Effector memory CD4-positive, alpha-beta T cell (primary cell): Measurements from ENCODE around the gene TBL2.

Source experiments
- DNase-seq, 3 donors: peaks; one replicate each; pipeline ENCODE4 v3.0.0-alpha.2; 2020
- H3K27ac ChIP-seq: 2 replicates; pipeline ENCODE4 v1.7.0; 2013; ENCODE audit warnings: mild to moderate bottlenecking, low read length, moderate library complexity; ENCODE audit not compliant: insufficient read depth, poor library complexity, severe bottlenecking
- H3K27me3 ChIP-seq: replicated peaks from 2 replicates; pipeline ENCODE4 v1.7.0; 2013; ENCODE audit warnings: mild to moderate bottlenecking, low read length; ENCODE audit not compliant: insufficient read depth, control insufficient read depth, poor library complexity, severe bottlenecking
- H3K36me3 ChIP-seq: 2 replicates; pipeline ENCODE4 v1.7.0; 2013; ENCODE audit warnings: mild to moderate bottlenecking, low read length, moderate library complexity; ENCODE audit not compliant: control insufficient read depth, insufficient read depth
- H3K4me1 ChIP-seq: 2 replicates; pipeline ENCODE4 v1.7.0; 2013; ENCODE audit warnings: low read length, mild to moderate bottlenecking; ENCODE audit not compliant: control insufficient read depth, insufficient read depth, poor library complexity, severe bottlenecking
- H3K4me3 ChIP-seq: 2 replicates; pipeline ENCODE4 v1.7.0; 2013; ENCODE audit warnings: low read length, low read depth, mild to moderate bottlenecking; ENCODE audit not compliant: insufficient read depth, poor library complexity, severe bottlenecking
- H3K9me3 ChIP-seq: 2 replicates; pipeline ENCODE4 v1.7.0; 2013; ENCODE audit warnings: mild to moderate bottlenecking, low read length, moderate library complexity; ENCODE audit not compliant: control insufficient read depth

TBL2 gene

GRCh38 chr7:73520673-73521635 is 57.4 kb downstream of the TBL2 start:
- Histone ChIP-seq H3K4me1 (peaks cover 35% of the 10 kb centered on the region), H3K27ac (peak overlapping the region; percentile 80), H3K9me3 (no peaks in the 10 kb centered on the region), H3K4me3 (peak overlapping the region; percentile 88), H3K36me3 (peaks cover 8% of the 10 kb centered on the region), H3K27me3 (no peaks in the 10 kb centered on the region)
- DNase-seq, result no peak

GRCh38 chr7:73519867-73520672 is 58.3 kb downstream of the TBL2 start:
- peak overlapping the region; percentile 80 for H3K27ac ChIP-seq
- peaks cover 14% of the 10 kb centered on the region for H3K36me3 ChIP-seq
- peak in 1 of 3 donors; percentile 14 for DNase-seq
- H3K27me3 ChIP-seq, result no peaks in the 10 kb centered on the region
- peak overlapping the region; percentile 88 for H3K4me3 ChIP-seq
- H3K4me1 ChIP-seq, result peaks cover 28% of the 10 kb centered on the region
- H3K9me3 ChIP-seq, result no peaks in the 10 kb centered on the region

GRCh38 chr7:73518470-73518869 is 59.9 kb downstream of the TBL2 start:
- Histone ChIP-seq H3K9me3 (no peaks in the 10 kb centered on the region), H3K27me3 (no peaks in the 10 kb centered on the region), H3K4me1 (peaks cover 28% of the 10 kb centered on the region), H3K36me3 (peaks cover 18% of the 10 kb centered on the region), H3K27ac (no peak overlapping the region), H3K4me3 (no peak overlapping the region)
- DNase-seq, result no peak
